Activated CD8-positive, alpha-beta T cell treated with anti-CD3 and anti-CD28 coated beads, Interleukin-2, amount 10 ng/mL, durations not matched to agents 7 days and 5 days (primary cell): Measurements from ENCODE around the gene CNOT8. TPM values are rescaled to one million over a fixed set of nuclear protein-coding genes. Genes with fewer than 3 reads are reported as not detected.

Experiments
- ATAC-seq: fragments of 150-1000 bp; cut with Tn5 transposase; one replicate; pipeline ENCODE4 v1.10.0; 2021; ENCODE audit warnings: moderate library complexity
- CTCF ChIA-PET: fragments of 350-600 bp; sonication (Branson Sonifier 250); formaldehyde crosslinking; loops from one replicate; lab custom pipeline; 2021; ENCODE audit warnings: antibody characterized with exemption; lab: Charles Lee
- POLR2A ChIA-PET: fragments of 350-600 bp; sonication (Branson Sonifier 250); formaldehyde crosslinking; loops from one replicate; lab custom pipeline; 2021; ENCODE audit warnings: antibody characterized with exemption; lab: Charles Lee
- DNase-seq: peaks from one replicate; pipeline ENCODE4 v3.0.0-alpha.2; 2020
- H3K27ac Mint-ChIP-seq: one replicate; pipeline ENCODE4 v1.8.0; 2021; ENCODE audit warnings: mild to moderate bottlenecking, mixed read lengths
- H3K27me3 Mint-ChIP-seq: one replicate; pipeline ENCODE4 v1.8.0; 2021; ENCODE audit warnings: low read depth, mixed read lengths
- H3K36me3 Mint-ChIP-seq: one replicate; pipeline ENCODE4 v1.8.0; 2021; ENCODE audit warnings: low read depth, mixed read lengths
- H3K4me1 Mint-ChIP-seq: one replicate; pipeline ENCODE4 v1.8.0; 2021; ENCODE audit warnings: low read depth, mixed read lengths
- H3K4me3 Mint-ChIP-seq: one replicate; pipeline ENCODE4 v1.8.0; 2021; ENCODE audit warnings: mild to moderate bottlenecking, mixed read lengths
- H3K9me3 Mint-ChIP-seq: one replicate; pipeline ENCODE4 v1.8.0; 2022; ENCODE audit warnings: mixed read lengths; ENCODE audit not compliant: insufficient read depth
- total RNA-seq, 2 experiments: library from RNA; stranded (reverse); gene quantifications; one replicate each; pipeline ENCODE4 v1.2.3, GENCODE V29; 2021

Gene CNOT8
- total RNA-seq, result 10 to 100 TPM; 67.4 to 68.4 TPM

DNA sequence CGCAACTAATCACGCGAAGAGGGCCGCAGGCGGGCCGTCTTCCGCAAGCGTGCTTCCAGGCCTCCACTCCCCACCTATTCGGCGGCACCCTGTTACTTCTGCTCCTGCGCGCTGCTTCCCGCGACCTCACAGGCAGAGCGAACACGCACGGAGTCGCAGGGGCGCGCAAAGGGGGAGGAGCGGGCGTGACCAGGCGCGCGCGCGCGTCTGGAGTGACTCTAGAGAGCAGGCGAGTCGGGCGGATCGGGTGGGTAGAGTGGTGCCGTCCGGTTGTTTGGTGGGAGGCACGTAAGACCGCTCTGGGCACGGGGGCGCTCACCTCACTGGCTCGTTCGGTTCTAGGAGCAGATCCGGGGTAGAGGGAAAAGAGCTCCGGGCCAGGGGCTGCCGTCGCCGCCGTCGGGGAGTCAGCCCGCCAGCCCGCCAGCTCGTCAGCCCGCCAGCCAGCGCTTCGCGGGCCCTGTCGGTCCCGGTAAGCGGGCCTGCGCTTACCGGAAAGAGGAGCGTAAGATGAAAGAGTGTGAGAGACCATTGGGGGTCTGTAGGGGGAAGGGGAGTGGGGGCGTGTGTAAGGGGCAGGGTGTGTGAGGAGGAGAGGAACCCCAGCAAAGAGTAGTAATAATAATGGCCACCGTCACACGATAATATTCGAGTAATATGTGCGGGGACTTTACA is at the start of gene CNOT8:
CNOT8 (plus strand) TSS at position 331 of the 675 bp plus-strand sequence. CDS start 4,652 bp downstream, outside the sequence.
- Mint-ChIP-seq H3K9me3 (no peaks in the 10 kb centered on the region), H3K27me3 (no peaks in the 10 kb centered on the region), H3K4me3 (peak within 1 kb of the TSS; percentile 81), H3K4me1 (peaks cover 42% of the 10 kb centered on the region), H3K36me3 (peaks cover 31% of the 10 kb centered on the region), H3K27ac (peak within 1 kb of the TSS; percentile 100)
- ChIA-PET CTCF (interaction anchor here (0.7 kb wide), 1 partner anchor 208 kb away, joined by 3 read pairs; no protein-coding TSS in a partner anchor), POLR2A (interaction anchor here (0.6 to 1.0 kb wide), 9 partner anchors 9 to 100 kb away, joined by 3 to 7 read pairs (median 4); partner anchors contain the start of gene GEMIN5)
- DNase-seq (peak; percentile 98), ATAC-seq (peak; percentile 80)

DNA sequence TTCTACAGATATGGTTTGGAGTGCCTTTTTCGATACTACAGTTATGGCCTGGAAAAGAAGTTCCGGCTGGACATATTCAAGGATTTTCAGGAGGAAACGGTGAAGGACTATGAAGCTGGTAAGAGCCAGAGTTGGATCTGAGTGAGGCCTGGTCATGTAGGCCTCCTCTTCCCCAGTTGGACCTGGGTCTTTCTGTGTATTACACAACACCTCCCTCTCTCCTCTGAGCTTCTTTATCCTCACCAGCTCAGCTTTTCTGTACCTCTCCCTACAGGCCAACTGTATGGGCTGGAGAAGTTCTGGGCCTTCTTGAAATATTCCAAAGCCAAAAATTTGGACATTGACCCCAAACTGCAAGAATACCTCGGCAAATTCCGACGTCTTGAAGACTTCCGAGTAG is 47.2 kb upstream of the CNOT8 start:
- H3K27me3 Mint-ChIP-seq, result no peaks in the 10 kb centered on the region
- H3K4me1 Mint-ChIP-seq, result peaks cover 40% of the 10 kb centered on the region
- DNase-seq (no peak), ATAC-seq (no peak)
- no peak overlapping the region for H3K4me3 Mint-ChIP-seq
- peaks cover 77% of the 10 kb centered on the region for H3K36me3 Mint-ChIP-seq
- ChIA-PET POLR2A (no interaction called here), CTCF (interaction anchor here (1.0 to 1.1 kb wide), 3 partner anchors 18 to 160 kb away, joined by 4 to 7 read pairs (median 5); no protein-coding TSS in a partner anchor)
- no peaks in the 10 kb centered on the region for H3K9me3 Mint-ChIP-seq
- H3K27ac Mint-ChIP-seq, result no peak overlapping the region

DNA sequence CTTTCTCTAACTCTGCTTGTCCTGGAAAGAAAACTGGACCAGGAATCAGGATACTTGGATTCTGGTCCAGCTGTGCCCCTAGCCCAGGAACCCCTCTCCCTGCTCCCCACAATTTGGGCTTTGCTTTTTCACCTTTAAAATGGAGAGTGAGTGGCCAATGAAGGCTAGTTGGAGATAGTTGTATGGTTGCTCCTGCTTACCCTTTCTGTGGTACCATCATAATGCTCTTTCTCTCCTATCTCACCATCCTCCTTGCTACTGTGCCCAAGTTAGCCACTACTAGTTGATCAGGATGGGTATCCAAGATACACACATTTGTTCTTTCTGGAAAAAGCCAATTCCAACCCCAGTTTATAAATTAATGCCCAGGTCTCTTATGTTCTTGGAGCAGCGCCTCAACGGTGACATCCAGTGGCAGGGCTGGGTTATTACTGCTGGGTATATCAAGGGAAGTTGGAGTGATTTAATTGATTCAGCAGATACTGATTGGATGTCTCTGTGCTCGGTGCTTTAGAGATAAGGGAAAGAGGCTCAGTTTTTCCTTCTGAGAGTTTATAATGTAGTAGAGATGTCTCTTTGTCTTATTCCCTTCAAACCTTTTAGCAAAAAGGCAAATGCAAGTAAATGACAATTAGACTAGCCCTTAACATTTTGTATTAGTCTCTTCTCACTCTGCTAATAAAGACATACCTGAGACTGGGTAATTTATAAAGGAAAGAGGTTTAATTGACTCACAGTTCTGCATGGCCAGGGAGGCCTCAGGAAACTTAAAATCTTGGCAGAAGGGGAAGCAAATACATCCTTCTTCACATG is 46.6 kb upstream of the CNOT8 start:
- POLR2A ChIA-PET, result no interaction called here
- Mint-ChIP-seq H3K36me3 (peaks cover 77% of the 10 kb centered on the region), H3K27me3 (no peaks in the 10 kb centered on the region), H3K4me1 (peaks cover 41% of the 10 kb centered on the region), H3K9me3 (no peaks in the 10 kb centered on the region), H3K4me3 (no peak overlapping the region), H3K27ac (peak overlapping the region; percentile 43)
- ATAC-seq (peak; percentile 47), DNase-seq (peak; percentile 72)
- CTCF ChIA-PET, result interaction anchor here (1.0 to 1.1 kb wide), 3 partner anchors 18 to 161 kb away, joined by 4 to 7 read pairs (median 5); no protein-coding TSS in a partner anchor

DNA sequence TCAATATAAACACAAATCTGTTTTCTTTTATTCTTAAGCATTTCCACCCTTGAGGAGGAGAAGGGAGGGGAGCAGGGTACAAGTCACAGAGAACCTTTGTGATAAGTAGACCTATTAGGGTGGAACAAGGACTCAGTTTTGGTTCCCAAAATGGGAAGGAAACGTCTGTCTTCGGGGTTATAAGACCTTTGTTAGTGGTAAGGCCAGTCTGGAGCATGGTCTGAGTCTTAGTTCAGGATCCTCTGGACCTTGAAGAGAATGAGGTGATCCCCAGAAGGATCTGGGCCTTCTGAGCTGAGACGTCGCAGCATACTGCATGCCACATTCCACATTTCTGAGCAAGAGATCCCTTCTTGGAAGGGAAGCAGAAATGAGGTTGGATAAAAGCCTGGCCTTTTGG is 45.3 kb upstream of the CNOT8 start:
- DNase-seq (no peak), ATAC-seq (no peak)
- Mint-ChIP-seq H3K4me3 (no peak overlapping the region), H3K9me3 (no peaks in the 10 kb centered on the region), H3K27ac (peak overlapping the region; percentile 79), H3K4me1 (peaks cover 46% of the 10 kb centered on the region), H3K27me3 (no peaks in the 10 kb centered on the region), H3K36me3 (peaks cover 80% of the 10 kb centered on the region)
- CTCF ChIA-PET, result interaction anchor here (0.9 to 1.3 kb wide), 2 partner anchors 163 to 166 kb away, joined by 3 read pairs; no protein-coding TSS in a partner anchor
- POLR2A ChIA-PET, result no interaction called here

DNA sequence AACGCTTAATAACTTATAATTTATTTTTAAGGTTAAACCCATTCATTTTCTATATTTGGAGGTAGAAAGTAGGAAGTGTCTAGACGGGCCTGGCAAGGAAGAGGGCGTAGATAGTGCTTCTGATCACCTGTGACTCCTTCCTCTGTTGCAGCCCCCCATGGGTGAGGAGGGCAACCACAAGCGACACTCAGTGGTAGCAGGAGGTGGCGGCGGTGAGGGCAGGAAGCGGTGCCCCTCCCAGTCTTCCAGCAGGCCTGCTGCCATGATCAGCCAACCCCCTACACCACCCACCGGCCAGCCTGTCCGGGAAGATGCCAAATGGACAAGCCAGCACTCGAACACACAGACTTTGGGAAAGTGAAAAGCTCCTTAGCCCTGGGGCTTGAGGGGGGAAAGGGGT is 44.7 kb upstream of the CNOT8 start:
- POLR2A ChIA-PET, result interaction anchor here (0.6 kb wide), 1 partner anchor 52 kb away, joined by 3 read pairs; no protein-coding TSS in a partner anchor
- Mint-ChIP-seq H3K4me1 (peaks cover 50% of the 10 kb centered on the region), H3K9me3 (no peaks in the 10 kb centered on the region), H3K4me3 (peak overlapping the region; percentile 34), H3K36me3 (peaks cover 77% of the 10 kb centered on the region), H3K27me3 (no peaks in the 10 kb centered on the region), H3K27ac (peak overlapping the region; percentile 79)
- CTCF ChIA-PET, result interaction anchor here (0.9 to 1.3 kb wide), 2 partner anchors 163 to 166 kb away, joined by 3 read pairs; no protein-coding TSS in a partner anchor
- DNase-seq, result peak; percentile 77
- ATAC-seq, result peak; percentile 76

DNA sequence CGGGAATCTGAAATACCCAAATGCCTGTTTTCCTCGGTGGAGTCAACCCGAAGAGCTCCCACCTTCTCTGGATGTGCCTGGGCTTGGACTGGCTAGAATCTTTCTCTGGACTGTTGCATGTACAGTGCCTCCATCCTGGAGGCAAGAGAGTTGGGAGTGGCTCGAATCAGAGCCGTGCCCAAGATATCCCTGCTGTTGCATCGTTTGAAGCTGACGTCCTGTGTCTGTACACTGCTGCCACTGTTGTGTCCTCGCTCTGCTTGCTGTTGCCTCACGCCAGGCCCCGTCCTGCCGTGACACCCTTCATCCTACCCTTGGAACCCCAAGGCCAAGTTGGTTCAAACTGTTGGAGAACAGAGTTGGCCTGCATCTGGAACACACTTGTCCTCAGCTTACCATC is 43.4 kb upstream of the CNOT8 start:
- ATAC-seq (no peak), DNase-seq (no peak)
- Mint-ChIP-seq H3K9me3 (no peaks in the 10 kb centered on the region), H3K36me3 (peaks cover 75% of the 10 kb centered on the region), H3K27ac (peak overlapping the region; percentile 53), H3K4me3 (no peak overlapping the region), H3K4me1 (peaks cover 62% of the 10 kb centered on the region), H3K27me3 (no peaks in the 10 kb centered on the region)
- ChIA-PET CTCF (no interaction called here), POLR2A (no interaction called here)

DNA sequence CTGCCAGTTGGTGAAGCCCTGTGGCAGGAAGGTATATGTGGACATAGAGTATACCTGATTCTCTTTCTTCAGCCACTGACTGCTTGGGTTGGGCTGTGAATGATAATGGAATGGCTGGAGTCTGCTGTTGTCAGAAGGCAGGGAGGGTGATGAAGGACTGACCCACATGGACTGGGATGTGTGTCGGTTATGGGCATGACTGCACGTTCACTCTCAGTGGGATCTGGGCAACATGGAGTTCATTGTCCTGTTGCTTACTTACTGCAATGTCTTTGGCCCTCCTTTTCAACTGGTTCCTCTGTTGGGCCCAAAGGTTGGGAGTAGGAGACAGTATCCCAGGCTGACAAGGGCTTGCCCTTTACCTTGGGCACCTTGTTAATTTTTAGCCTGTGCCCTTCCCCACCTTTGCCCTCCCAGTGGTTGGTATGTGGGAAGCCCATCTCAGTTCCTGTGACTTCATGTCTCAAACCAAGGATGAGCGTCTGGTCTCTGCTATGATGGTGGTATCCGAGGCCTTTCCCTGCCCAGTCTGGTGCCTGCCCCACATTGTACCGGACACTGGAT is 42.7 kb upstream of the CNOT8 start:
- peak overlapping the region; percentile 73 for H3K27ac Mint-ChIP-seq
- ATAC-seq (no peak), DNase-seq (no peak)
- ChIA-PET POLR2A (no interaction called here), CTCF (no interaction called here)
- H3K9me3 Mint-ChIP-seq, result no peaks in the 10 kb centered on the region
- H3K4me1 Mint-ChIP-seq, result peaks cover 69% of the 10 kb centered on the region
- no peaks in the 10 kb centered on the region for H3K27me3 Mint-ChIP-seq
- H3K36me3 Mint-ChIP-seq, result peaks cover 76% of the 10 kb centered on the region
- no peak overlapping the region for H3K4me3 Mint-ChIP-seq

DNA sequence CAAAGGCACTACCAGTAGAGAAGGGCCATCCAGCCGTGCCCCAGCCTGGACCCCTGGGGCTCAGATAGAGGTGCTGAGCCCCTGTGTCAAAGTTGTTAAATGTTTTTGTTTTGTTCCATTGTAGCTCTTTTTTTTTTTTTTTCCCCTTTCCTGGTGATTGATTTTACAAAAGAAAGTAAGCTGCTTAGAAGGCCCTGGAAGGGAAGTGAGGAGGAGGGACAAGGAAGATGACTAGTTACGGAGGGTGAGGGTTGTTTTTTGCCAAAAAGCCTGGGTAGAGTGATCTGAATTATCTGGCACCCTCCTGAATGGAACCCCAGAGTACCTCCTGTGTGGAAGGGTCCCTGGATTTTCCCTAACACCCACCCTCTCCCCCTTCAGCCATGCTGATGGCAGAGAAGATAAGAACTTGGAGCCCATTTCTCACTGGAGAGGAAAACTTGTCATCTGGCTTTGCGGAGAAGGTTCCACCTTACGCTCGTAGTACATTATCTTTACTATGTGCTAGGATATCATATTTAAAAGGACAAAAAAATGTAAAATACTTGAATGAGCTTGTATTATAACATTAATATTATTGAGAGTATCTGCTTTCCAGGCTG is 41.4 kb upstream of the CNOT8 start:
- Mint-ChIP-seq H3K4me1 (peaks cover 68% of the 10 kb centered on the region), H3K27ac (no peak overlapping the region)
- no peak for DNase-seq

DNA sequence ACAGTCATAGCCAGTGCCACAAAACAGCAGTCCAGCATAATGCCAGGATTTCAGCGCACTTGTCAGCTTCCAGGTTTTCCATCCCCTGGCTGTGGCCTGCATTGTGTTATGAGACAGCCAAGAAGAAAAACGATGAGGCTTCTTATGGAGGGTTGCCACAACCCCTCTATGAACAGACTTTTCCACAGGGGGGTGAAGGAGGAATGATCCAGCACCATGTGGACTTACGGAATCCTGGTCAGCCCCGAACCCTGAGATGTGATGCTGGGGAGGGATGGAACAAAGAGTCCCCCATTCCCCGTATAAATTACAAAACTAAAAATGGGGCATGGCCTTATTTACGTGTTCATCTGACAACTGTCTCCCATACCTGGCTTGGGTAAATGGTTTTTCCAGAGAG is 40.6 kb upstream of the CNOT8 start:
- Mint-ChIP-seq H3K4me1 (peaks cover 61% of the 10 kb centered on the region), H3K4me3 (no peak overlapping the region), H3K9me3 (no peaks in the 10 kb centered on the region), H3K27ac (no peak overlapping the region), H3K36me3 (peaks cover 62% of the 10 kb centered on the region), H3K27me3 (no peaks in the 10 kb centered on the region)
- DNase-seq (no peak), ATAC-seq (no peak)
- CTCF ChIA-PET, result interaction anchor here (1.6 kb wide), 1 partner anchor 168 kb away, joined by 4 read pairs; no protein-coding TSS in a partner anchor
- POLR2A ChIA-PET, result no interaction called here

More for the DNA sequence above, 41.4 kb upstream of the CNOT8 start:
- ChIA-PET CTCF (no interaction called here), POLR2A (no interaction called here)
- Mint-ChIP-seq H3K4me3 (no peak overlapping the region), H3K36me3 (peaks cover 69% of the 10 kb centered on the region), H3K9me3 (no peaks in the 10 kb centered on the region), H3K27me3 (no peaks in the 10 kb centered on the region)
- no peak for ATAC-seq

DNA sequence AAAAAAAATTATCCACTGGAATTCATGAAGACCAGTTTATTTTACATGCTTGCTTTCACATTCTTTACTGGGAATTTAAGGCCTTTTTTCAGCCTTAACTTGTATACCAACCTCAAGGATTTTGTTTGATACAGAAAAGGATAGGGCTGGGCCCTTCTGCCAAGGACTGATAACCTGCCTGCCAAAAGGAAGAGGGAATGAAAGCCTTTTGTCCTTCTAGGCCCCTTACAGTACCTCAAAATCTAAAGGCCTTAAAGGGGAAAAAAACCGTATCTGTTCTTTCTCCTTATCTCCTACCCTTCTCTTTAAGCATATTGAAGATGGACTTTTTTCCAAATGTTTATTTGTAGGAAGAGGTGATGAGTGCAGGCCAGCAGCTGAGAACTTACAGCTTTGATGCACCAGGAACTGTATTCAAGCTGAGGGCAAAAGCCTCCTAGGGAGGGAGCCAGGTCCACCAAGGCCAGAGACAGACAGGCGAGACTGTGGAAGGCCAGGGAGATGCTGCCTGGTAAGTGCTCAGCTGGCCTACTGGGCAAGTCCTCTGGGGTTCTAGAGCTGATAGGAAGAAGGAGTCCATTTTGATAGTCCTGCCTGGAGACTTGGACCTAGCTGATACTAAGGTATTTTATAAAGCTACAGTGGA is 39.8 kb upstream of the CNOT8 start:
- POLR2A ChIA-PET, result no interaction called here
- H3K27ac Mint-ChIP-seq, result peak overlapping the region; percentile 78
- H3K36me3 Mint-ChIP-seq, result peaks cover 61% of the 10 kb centered on the region
- no peaks in the 10 kb centered on the region for H3K27me3 Mint-ChIP-seq
- CTCF ChIA-PET, result interaction anchor here (1.6 kb wide), 1 partner anchor 168 kb away, joined by 4 read pairs; no protein-coding TSS in a partner anchor
- DNase-seq (no peak), ATAC-seq (no peak)
- H3K4me1 Mint-ChIP-seq, result peaks cover 53% of the 10 kb centered on the region
- H3K4me3 Mint-ChIP-seq, result no peak overlapping the region
- H3K9me3 Mint-ChIP-seq, result no peaks in the 10 kb centered on the region

DNA sequence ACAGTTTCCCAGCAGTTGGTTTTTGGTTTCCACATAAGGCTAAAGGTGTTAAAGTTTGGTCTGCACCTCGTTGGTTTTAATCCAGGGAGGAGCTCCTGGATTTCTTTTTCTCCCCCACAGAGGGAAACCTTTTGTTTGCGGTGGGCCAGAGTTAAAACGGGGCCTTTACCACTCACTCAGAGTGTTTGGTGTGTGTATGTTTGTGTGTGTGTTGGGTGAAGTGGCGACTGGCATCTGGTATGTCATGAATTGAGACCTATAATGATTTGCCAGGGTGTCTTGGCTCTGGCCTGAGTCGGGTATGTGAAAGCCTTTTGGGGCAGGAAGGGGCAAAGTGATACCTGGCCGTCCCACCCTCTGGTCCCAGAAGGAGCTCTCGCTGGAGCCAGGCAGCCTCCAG is 38.9 kb upstream of the CNOT8 start:
- H3K27ac Mint-ChIP-seq, result no peak overlapping the region
- H3K9me3 Mint-ChIP-seq, result no peaks in the 10 kb centered on the region
- ChIA-PET CTCF (no interaction called here), POLR2A (interaction anchor here (1.6 kb wide), 1 partner anchor 10 kb away, joined by 4 read pairs; no protein-coding TSS in a partner anchor)
- peaks cover 46% of the 10 kb centered on the region for H3K4me1 Mint-ChIP-seq
- ATAC-seq (no peak), DNase-seq (no peak)
- H3K4me3 Mint-ChIP-seq, result no peak overlapping the region
- H3K27me3 Mint-ChIP-seq, result no peaks in the 10 kb centered on the region
- H3K36me3 Mint-ChIP-seq, result peaks cover 54% of the 10 kb centered on the region
